Measurements from ENCODE around the gene MYO1F.

GRCh38 chr19:8616861-8617260 lies 39.6 kb upstream of the MYO1F start:
- no peak for TF ChIP-seq HCFC1 (IDR thresholded peaks at IDR 0.05; ENCODE audit: low read length)
- no peak for TF ChIP-seq CTCF (IDR thresholded peaks at IDR 0.05 in 2 of 3, conservative IDR thresholded peaks at IDR 0.05 in 1 of 3; ENCODE audit: control insufficient read depth in 2 of 3, extremely low read depth in 1 of 3, insufficient read depth in 1 of 3, low read depth in 3 of 3, low read length in 3 of 3)
- no peak for TF ChIP-seq ASH2L (IDR thresholded peaks at IDR 0.05; ENCODE audit: borderline replicate concordance, low read depth)
- TF ChIP-seq NFYB (IDR thresholded peaks at IDR 0.05; ENCODE audit: insufficient read depth, low read depth, low read length), result no peak
- no peak for TF ChIP-seq SREBF1 (IDR thresholded peaks at IDR 0.05; ENCODE audit: low read length)
- TF ChIP-seq ZNF274 (IDR thresholded peaks at IDR 0.05; ENCODE audit: insufficient read depth, insufficient read length), result no peak
